ENCODE data around the gene DOCK7. TPM values are rescaled to one million over a fixed set of nuclear protein-coding genes. Genes with fewer than 3 reads are reported as not detected.
"Not testable (repeated sequence)": the region's sequence is repeated elsewhere in the genome, so short reads cannot be mapped to it uniquely, and the experiment has no call there.

DOCK7 gene
- total RNA-seq, 2 experiments from 2014 or later, result 5.8 to 7.1 TPM

DNA sequence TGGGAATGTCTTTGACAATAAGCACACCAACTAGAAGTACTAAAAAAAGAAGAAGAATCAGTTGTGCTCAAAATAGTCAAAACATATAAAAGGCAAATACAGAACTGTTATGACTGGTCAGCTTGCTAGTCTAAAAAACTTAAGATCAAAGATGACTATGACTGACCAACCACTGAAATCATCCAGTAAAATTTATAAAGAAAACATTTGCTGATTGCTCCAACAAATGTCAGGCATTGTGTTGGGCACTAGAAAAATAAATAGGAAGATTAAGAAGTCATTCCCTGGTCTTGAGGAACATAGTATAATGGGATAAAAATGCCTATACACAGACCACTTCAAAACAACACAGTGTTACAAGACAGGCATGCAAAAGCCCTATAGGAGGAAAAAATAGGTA is 100.2 kb downstream of the DOCK7 start:
- DNase-seq, result no peak
- H3K36me3 Mint-ChIP-seq, result no peaks in the 10 kb centered on the region
- no peaks in the 10 kb centered on the region for H3K4me1 Mint-ChIP-seq
- ATAC-seq (ENCODE audit: low read depth), result no peak
- H3K9me3 Mint-ChIP-seq, result no peaks in the 10 kb centered on the region
- no peak overlapping the region for H3K27ac Mint-ChIP-seq
- H3K27me3 Mint-ChIP-seq, result no peaks in the 10 kb centered on the region
- no peak overlapping the region for H3K4me3 Mint-ChIP-seq
- POLR2A ChIA-PET, result no interaction called here

DNA sequence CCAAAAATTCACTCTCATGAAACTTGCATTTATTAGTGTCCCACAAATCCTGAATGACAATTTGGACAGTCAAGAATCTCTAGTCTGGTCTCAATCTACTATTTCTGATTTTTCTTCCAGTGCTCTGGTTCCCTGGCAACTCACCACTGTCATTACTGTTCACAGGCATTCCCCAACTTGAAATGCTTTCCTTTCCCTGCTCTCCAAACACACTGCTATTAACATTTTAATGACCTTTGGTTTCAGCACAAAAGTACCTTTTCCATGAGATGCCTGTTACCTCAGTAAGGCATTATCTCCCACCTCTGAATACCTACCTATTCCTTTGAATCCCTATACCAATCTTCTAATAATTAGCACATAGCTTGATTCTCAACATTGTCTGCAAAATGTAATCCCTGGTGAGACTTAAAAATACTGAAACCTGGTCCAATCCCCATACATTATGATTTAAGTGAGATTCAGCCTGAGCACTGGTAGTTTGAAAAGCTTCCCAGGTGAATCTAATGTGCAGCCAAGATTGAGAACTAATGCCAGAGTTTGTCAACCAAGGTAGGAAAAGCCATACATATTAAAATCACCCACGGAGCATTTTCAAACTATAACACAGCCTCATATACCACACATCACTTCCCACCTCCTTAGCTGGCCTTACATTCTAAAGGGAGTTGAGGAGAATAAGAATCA is 102.6 kb downstream of the DOCK7 start:
- Mint-ChIP-seq H3K4me3 (no peak overlapping the region), H3K4me1 (no peaks in the 10 kb centered on the region), H3K36me3 (no peaks in the 10 kb centered on the region), H3K27ac (no peak overlapping the region), H3K9me3 (no peaks in the 10 kb centered on the region), H3K27me3 (no peaks in the 10 kb centered on the region)
- DNase-seq (no peak), ATAC-seq (ENCODE audit: low read depth) (no peak)
- POLR2A ChIA-PET, result no interaction called here

DNA sequence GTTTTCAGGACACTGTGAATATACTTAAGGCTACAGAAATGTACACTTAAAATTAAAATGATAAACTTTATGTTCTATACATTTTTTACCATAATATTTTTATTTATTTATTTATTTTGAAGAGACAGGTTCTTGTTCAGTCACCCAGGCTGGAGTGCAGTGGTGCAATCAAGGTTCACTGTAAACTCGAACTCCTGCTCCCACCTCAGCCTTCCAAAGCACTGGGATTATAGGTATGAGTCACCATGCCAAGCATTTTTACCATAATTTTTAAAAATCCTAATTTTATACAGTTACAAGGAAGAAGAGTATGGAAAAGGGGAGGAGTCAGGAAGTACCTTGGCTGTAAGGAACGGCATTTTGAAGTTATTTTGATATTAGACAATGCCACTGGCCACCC is 114.5 kb downstream of the DOCK7 start:
- Mint-ChIP-seq H3K27ac (no peak overlapping the region), H3K4me1 (no peaks in the 10 kb centered on the region), H3K27me3 (no peaks in the 10 kb centered on the region), H3K36me3 (no peaks in the 10 kb centered on the region), H3K9me3 (peaks cover 8% of the 10 kb centered on the region), H3K4me3 (no peak overlapping the region)
- ATAC-seq (ENCODE audit: low read depth), result no peak
- DNase-seq, result no peak
- POLR2A ChIA-PET, result no interaction called here

DNA sequence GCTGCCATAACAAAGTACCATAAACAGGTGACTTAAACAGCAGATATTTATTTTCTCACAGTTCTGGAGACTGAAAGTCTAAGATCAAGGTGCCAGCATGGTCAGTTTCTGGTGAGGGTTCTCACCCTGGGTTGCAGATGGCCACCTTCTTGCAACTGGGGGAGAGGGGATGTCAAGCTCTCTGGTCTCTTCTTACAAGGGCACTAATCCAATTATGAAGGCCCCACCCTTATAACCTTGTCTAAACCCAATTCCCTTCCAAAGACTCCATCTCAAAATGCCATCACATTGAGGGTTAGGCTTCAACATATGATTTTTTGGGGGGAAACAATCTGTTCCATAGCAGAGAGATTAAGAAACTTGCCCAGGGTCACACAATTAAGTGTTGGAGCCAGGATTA is 115.7 kb downstream of the DOCK7 start:
- peaks cover 3% of the 10 kb centered on the region for H3K36me3 Mint-ChIP-seq
- DNase-seq, result no peak
- no peaks in the 10 kb centered on the region for H3K4me1 Mint-ChIP-seq
- H3K27me3 Mint-ChIP-seq, result no peaks in the 10 kb centered on the region
- H3K9me3 Mint-ChIP-seq, result peaks cover 8% of the 10 kb centered on the region
- no peak for ATAC-seq (ENCODE audit: low read depth)
- no peak overlapping the region for H3K4me3 Mint-ChIP-seq
- POLR2A ChIA-PET, result no interaction called here
- no peak overlapping the region for H3K27ac Mint-ChIP-seq

DNA sequence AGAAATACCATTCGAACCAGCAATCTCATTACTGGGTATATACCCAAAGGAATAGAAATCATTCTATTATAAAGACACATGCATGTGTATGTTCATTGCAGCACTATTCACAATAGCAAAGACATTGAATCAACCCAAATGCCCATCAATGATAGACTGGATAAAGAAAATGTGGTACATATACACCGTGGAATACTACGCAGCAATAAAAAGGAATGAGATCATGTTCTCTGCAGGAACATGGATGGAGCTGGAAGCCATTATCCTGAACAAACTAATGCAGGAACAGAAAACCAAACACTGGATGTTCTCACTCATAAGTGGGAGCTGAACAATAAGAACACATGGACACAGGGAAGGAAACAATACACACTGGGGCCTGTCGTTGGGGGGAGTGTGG is 116.7 kb downstream of the DOCK7 start:
- H3K27me3 Mint-ChIP-seq; H3K27ac Mint-ChIP-seq; POLR2A ChIA-PET; H3K9me3 Mint-ChIP-seq; H3K4me1 Mint-ChIP-seq; H3K36me3 Mint-ChIP-seq; H3K4me3 Mint-ChIP-seq; ATAC-seq (ENCODE audit: low read depth); DNase-seq: not testable (repeated sequence)

DNA sequence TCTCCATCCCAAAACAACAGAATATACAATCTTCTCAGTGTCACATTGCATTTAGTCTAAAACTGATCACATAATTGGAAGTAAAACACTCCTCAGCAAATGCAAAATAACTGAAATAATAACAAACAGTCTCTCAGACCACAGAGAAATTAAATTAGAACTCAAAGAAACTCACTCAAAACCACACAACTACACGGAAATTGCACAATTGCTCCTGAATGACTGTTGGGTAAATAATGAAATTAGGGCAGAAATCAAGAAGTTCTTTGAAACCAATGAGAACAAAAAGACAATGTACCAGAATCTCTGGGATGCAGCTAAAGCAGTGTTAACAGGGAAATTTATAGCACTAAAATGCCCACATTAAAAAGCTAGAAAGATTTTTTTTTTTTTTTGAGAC is 120.3 kb downstream of the DOCK7 start:
- H3K27me3 Mint-ChIP-seq; POLR2A ChIA-PET; H3K4me3 Mint-ChIP-seq; H3K9me3 Mint-ChIP-seq; H3K36me3 Mint-ChIP-seq; H3K27ac Mint-ChIP-seq; ATAC-seq (ENCODE audit: low read depth); H3K4me1 Mint-ChIP-seq; DNase-seq: not testable (repeated sequence)

DNA sequence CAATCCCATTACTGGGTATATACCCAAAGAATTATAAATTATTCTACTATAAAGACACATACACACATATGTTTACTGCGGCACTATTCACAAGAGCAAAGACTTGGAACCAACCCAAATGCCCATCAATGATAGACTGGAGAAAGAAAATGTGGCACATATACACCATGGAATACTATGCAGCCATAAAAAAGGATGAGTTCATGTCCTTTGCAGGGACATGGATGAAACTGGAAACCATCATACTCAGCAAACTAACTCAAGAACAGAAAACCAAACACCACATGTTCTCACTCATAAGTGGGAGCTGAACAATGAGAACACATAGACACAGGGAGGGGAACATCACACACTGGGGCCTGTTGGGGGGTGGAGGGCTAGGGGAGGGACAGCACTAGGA is 121.0 kb downstream of the DOCK7 start:
- not testable (repeated sequence) for ATAC-seq (ENCODE audit: low read depth); H3K9me3 Mint-ChIP-seq

DNA sequence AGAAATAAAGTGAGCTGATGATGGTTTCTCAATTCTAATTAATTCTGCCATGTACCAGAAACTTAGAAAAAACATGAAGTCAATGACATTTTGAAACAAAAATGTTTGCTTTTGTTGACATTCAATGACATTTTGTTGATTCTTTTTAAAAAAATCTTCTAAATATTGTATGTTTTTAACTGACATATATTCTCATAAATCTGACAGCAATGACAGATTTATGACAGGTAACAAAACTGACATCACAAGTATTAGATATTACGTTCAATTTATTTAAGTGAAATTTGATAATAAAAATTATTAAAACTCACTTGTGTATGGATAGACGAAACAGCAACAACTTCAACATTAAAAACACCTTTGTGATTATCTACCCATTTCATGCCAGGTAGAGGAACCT is 126.9 kb downstream of the DOCK7 start:
- POLR2A ChIA-PET, result no interaction called here
- Mint-ChIP-seq H3K27ac (no peak overlapping the region), H3K4me3 (no peak overlapping the region), H3K27me3 (no peaks in the 10 kb centered on the region), H3K36me3 (no peaks in the 10 kb centered on the region), H3K9me3 (no peaks in the 10 kb centered on the region), H3K4me1 (no peaks in the 10 kb centered on the region)
- no peak for DNase-seq
- ATAC-seq (ENCODE audit: low read depth), result no peak

More for the DNA sequence above, 121.0 kb downstream of the DOCK7 start:
- H3K27ac Mint-ChIP-seq, H3K4me1 Mint-ChIP-seq, H3K36me3 Mint-ChIP-seq, H3K4me3 Mint-ChIP-seq, POLR2A ChIA-PET, DNase-seq, H3K27me3 Mint-ChIP-seq: not testable (repeated sequence)

DNA sequence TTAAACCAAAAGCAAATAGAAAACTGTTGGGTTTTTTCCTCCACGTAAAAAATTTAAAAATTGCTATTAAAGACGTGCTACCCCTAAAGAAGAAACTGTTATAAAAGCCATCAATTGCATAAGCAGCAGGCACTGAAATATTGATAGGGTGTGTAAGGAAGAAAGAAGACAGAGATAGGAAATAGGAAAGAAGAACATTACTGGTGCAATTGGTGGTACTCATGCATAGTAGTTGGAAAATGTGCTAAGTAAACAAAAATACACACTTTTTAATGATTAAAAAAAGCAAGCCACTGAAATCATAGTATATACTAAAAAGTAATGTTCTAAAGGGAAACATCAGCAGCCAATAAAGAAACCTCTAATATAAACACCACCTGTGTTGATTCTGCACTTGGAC is 143.6 kb downstream of the DOCK7 start:
- H3K9me3 Mint-ChIP-seq, result no peaks in the 10 kb centered on the region
- no peaks in the 10 kb centered on the region for H3K36me3 Mint-ChIP-seq
- POLR2A ChIA-PET, result no interaction called here
- no peaks in the 10 kb centered on the region for H3K4me1 Mint-ChIP-seq
- no peak overlapping the region for H3K27ac Mint-ChIP-seq
- no peak overlapping the region for H3K4me3 Mint-ChIP-seq
- ATAC-seq (ENCODE audit: low read depth) (no peak), DNase-seq (no peak)
- H3K27me3 Mint-ChIP-seq, result no peaks in the 10 kb centered on the region

DNA sequence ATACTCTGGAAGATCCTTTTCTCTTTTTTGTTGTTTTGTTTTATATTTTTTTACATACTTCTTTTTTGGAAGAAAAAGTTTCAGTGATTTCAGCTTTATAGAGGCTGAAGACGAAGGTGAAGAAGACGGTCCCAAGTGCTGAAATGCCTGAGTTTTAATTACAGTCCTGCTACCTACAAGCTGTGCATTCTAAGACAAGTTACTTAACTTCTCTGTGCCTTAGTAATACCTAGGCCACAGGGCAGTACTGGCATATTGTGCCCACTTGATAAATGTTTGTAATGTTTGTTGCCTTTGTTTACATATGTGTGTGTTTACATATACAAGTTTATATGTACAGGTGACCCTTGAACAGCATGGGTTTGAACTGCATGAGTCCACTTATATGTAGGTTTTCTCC is 147.1 kb downstream of the DOCK7 start:
- Mint-ChIP-seq H3K9me3 (no peaks in the 10 kb centered on the region), H3K27ac (no peak overlapping the region), H3K4me3 (no peak overlapping the region), H3K4me1 (no peaks in the 10 kb centered on the region), H3K27me3 (no peaks in the 10 kb centered on the region), H3K36me3 (no peaks in the 10 kb centered on the region)
- POLR2A ChIA-PET, result no interaction called here
- ATAC-seq (ENCODE audit: low read depth), result no peak
- DNase-seq, result no peak

DNA sequence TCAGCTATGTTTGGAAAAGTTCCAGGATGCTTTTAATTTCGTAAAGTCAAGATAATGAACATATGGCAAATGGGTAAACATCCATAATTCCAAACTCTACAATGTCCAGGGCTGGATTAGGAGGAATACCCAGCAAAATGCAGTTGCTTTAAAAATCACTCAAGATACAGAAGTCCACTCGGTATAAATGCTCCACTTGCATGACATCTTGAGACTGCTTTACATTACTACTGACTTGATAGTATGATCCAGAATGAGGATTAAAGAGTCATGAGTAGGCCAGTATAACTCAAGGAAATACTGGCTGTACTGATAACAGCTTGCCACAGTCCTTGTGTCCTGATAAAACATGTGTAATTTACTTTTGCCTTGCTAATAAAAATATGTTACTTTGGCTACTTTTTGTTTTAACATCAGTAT is 149.1 kb downstream of the DOCK7 start:
- Mint-ChIP-seq H3K36me3 (no peaks in the 10 kb centered on the region), H3K4me3 (no peak overlapping the region), H3K4me1 (no peaks in the 10 kb centered on the region), H3K27me3 (no peaks in the 10 kb centered on the region), H3K9me3 (no peaks in the 10 kb centered on the region), H3K27ac (no peak overlapping the region)
- POLR2A ChIA-PET, result no interaction called here
- no peak for ATAC-seq (ENCODE audit: low read depth)
- no peak for DNase-seq

DNA sequence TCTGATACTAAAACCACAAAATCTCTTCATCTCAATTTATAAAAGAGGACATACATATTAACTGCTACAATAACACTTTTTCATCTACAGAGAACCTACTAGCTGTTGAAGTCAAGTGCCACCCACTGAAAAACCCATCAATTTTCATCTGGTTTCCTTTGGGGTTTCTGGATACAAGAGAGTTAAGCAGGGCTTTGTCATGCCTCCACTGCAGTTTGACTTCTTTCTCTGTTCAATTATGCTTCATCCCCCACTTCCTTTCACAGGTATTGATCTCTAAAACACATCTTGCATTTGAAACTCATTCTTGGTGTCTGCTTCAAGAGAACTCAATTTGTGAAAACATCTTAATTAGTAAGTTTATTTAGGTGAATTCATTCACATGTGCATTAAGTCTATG is 151.3 kb downstream of the DOCK7 start:
- ATAC-seq (ENCODE audit: low read depth) (no peak), DNase-seq (no peak)
- H3K9me3 Mint-ChIP-seq, result no peaks in the 10 kb centered on the region
- H3K4me3 Mint-ChIP-seq, result no peak overlapping the region
- no peak overlapping the region for H3K27ac Mint-ChIP-seq
- POLR2A ChIA-PET, result no interaction called here
- H3K4me1 Mint-ChIP-seq, result no peaks in the 10 kb centered on the region
- H3K36me3 Mint-ChIP-seq, result no peaks in the 10 kb centered on the region
- no peaks in the 10 kb centered on the region for H3K27me3 Mint-ChIP-seq

DNA sequence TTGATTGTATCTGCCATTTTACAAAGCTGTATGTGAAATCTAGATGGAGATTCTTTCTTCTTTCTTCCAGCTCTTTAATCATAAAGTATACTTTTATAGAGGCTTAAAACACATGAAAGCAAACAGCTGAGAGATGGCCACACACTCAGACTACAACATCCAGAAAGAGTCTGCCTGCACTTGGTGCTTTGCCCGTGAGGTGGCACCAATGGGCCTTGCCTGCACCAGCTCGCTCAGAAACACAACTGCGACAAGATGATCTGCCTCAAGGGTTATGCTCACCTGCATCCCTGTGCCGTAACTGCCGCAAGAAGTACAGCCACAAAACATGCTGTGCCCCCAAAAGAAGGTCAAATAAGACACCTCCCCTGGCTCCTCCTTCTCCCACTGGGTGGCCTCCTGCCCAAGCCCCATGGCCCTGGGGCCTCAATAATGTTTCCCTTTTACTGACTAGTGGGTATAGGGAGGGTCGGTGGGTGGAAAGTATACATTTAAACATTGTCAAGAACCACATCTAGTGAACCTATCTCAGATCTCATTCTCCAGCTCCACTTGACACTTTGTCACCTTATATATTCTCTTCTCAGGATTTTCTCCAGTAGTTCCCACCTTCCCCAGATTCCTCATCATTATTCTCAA is 157.6 kb downstream of the DOCK7 start:
- POLR2A ChIA-PET, result no interaction called here
- no peaks in the 10 kb centered on the region for H3K27me3 Mint-ChIP-seq
- H3K27ac Mint-ChIP-seq, result no peak overlapping the region
- H3K9me3 Mint-ChIP-seq, result no peaks in the 10 kb centered on the region
- H3K36me3 Mint-ChIP-seq, result no peaks in the 10 kb centered on the region
- DNase-seq (no peak), ATAC-seq (ENCODE audit: low read depth) (no peak)
- no peaks in the 10 kb centered on the region for H3K4me1 Mint-ChIP-seq
- H3K4me3 Mint-ChIP-seq, result no peak overlapping the region

DNA sequence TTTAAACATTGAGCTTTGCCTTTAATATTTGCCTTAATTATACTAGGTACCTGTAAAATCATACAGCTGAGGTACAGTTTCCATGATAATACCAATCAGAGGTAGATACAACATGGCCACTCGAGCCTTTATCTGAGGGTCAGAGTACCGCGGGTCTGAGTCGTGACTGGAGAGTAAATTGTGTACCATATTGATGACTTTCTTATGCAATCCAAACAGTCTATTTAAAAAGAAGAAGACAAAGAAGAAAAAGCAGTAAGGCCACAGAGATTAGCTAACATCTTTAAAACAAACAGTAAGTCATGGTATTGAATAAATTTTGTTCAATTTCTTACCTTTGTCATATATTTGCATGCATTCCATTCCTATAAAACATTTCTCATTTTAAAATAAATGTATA is 159.0 kb downstream of the DOCK7 start:
- Mint-ChIP-seq H3K4me3 (no peak overlapping the region), H3K27me3 (no peaks in the 10 kb centered on the region), H3K27ac (no peak overlapping the region), H3K9me3 (no peaks in the 10 kb centered on the region), H3K36me3 (no peaks in the 10 kb centered on the region), H3K4me1 (no peaks in the 10 kb centered on the region)
- no peak for DNase-seq
- no peak for ATAC-seq (ENCODE audit: low read depth)
- POLR2A ChIA-PET, result no interaction called here

Measured in activated naive CD8-positive, alpha-beta T cell treated with anti-CD3 and anti-CD28 coated beads, Interleukin-2, amount 10 ng/mL, durations not matched to agents 7 days and 5 days (primary cell).